Esophagus squamous epithelium (tissue), 4 donors: ENCODE results near the gene CD44.

Experiments
- CTCF ChIP-seq, 6 experiments: fragments of 450-650 bp in 4 of 6; fragments of 200-600 bp in 2 of 6; sonication (generic) in 2 of 6; IDR thresholded peaks; one replicate each; pipeline ENCODE4 v1.5.1; 2016 to 2019; ENCODE audit warnings: antibody characterized with exemption in 6 of 6, mild to moderate bottlenecking in 4 of 6, moderate library complexity in 4 of 6
- POLR2A ChIP-seq, 4 donors: fragments of 450-650 bp; IDR thresholded peaks; one replicate each; pipeline ENCODE4 v1.6.1; 2017; ENCODE audit warnings: antibody characterized with exemption in 4 of 4, mild to moderate bottlenecking in 4 of 4, moderate library complexity in 3 of 4

- no peak for TF ChIP-seq CTCF (IDR thresholded peaks at IDR 0.05)
- no peak for TF ChIP-seq POLR2A (IDR thresholded peaks at IDR 0.05)
These were observed 108.9 kb downstream of the CD44 start for GRCh38 chr11:35247863-35248262.
